Large intestine (tissue), 3 donors: Measurements from ENCODE around the gene HSD11B1. TPM values are rescaled to one million over a fixed set of nuclear protein-coding genes. Genes with fewer than 3 reads are reported as not detected.

ENCODE experiments used
- DNase-seq, 2 donors: peaks; one replicate each; pipeline versions ENCODE4 v3.0.0 to v3.0.0-alpha.2; 2013
- H3K27ac ChIP-seq: one replicate; pipeline ENCODE4 v1.5.1; 2013; ENCODE audit warnings: low read length
- H3K27me3 ChIP-seq: 2 replicates; pipeline ENCODE4 v1.6.1; 2013; ENCODE audit warnings: low read length; ENCODE audit not compliant: control insufficient read depth, insufficient read depth
- H3K36me3 ChIP-seq: 2 replicates; pipeline ENCODE4 v1.6.1; 2013; ENCODE audit warnings: low read length; ENCODE audit not compliant: control insufficient read depth, insufficient read depth
- H3K4me1 ChIP-seq: one replicate; pipeline ENCODE4 v1.6.1; 2013; ENCODE audit warnings: low read length; ENCODE audit not compliant: control insufficient read depth, insufficient read depth
- H3K4me3 ChIP-seq: one replicate; pipeline ENCODE4 v1.5.1; 2013; ENCODE audit warnings: low read length
- H3K9me3 ChIP-seq: one replicate; pipeline ENCODE4 v1.6.1; 2013; ENCODE audit warnings: mild to moderate bottlenecking, low read depth, low read length, moderate library complexity; ENCODE audit not compliant: control insufficient read depth
- WGBS: methylation state at CpG from one replicate; pipeline ENCODE4 v1.1.5; 2013; ENCODE audit warnings: low lambda C conversion rate; ENCODE audit not compliant: insufficient coverage; 5-methylcytosine and 5-hydroxymethylcytosine counted together
- polyA plus RNA-seq: library from polyadenylated mRNA; unstranded; fragments of 120-200 nt; gene quantifications from one replicate; pipeline ENCODE4 v1.2.1, GENCODE V29; 2013

Gene HSD11B1
- polyA plus RNA-seq, 1 donor, result 0.31 TPM

DNA sequence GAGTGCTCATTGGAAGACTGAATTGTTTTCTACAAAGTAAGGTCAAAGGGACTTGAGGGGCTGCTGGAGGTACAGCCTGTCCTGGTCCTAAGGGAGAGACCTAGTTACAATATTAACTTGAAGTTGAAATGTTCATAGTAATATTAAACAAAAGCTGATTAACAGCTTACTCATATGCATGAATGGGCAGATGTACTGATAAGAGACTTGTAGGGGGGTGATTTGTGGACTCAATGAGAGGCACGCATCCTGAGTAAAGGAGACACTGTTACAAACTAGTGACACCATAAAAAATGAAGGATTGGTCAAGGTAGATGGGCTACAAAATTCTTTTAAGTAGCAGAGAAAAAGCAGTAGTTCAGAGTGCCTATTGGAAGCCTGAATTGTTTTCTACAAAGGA, 2.7 kb downstream of the HSD11B1 start:
- no peak overlapping the region for H3K4me3 ChIP-seq
- no peak overlapping the region for H3K27ac ChIP-seq
- no peaks in the 10 kb centered on the region for H3K9me3 ChIP-seq
- H3K36me3 ChIP-seq, result no peaks in the 10 kb centered on the region
- WGBS, result 83% methylated on average over 1 of the region's 1 CpG
- DNase-seq, result no peak
- H3K4me1 ChIP-seq, result no peaks in the 10 kb centered on the region
- H3K27me3 ChIP-seq, result peaks cover 5% of the 10 kb centered on the region

DNA sequence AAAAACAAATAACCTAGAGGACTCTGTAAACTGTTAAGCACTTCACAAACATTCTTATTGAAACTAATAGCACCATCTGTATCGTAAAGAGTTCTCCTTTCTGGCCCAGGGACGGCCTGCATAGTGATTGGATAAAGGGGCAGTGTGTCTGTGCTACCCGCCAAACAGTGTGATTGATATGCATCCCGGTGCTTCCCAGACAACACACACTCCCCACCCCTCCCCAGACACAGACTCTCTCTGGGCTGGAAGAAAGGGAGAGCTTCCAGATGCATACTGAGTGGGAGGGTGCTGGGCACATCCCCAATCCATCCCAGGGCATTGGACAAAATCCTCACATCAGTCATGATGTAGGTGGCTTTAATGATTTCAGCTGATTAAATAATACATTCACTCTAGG, 3.7 kb downstream of the HSD11B1 start:
- Histone ChIP-seq H3K4me1 (no peaks in the 10 kb centered on the region), H3K27me3 (peaks cover 5% of the 10 kb centered on the region), H3K27ac (no peak overlapping the region), H3K4me3 (no peak overlapping the region), H3K36me3 (no peaks in the 10 kb centered on the region), H3K9me3 (no peaks in the 10 kb centered on the region)
- no CpG with 5 or more reads among the region's 4 CpGs for WGBS
- DNase-seq, result no peak

DNA sequence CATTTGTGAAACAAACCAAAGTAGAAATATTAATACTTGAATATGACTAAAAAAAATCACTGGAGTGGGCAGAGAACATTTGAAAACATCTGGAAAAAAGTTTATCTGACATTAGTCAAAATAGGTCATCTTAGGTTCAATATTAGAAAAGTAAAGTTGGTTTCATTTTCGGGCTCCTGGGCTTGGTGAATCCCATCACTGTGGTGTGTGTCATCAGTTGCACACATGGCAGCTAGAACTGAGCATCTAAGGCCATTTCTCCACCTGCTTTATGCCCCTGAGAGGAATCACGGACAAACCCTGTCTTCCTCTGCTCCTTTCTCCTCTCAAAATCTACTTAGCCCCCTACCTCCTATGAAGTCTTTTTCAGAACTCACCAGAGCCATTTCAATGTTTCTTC, 5.4 kb downstream of the HSD11B1 start:
- no peaks in the 10 kb centered on the region for H3K4me1 ChIP-seq
- peaks cover 2% of the 10 kb centered on the region for H3K27me3 ChIP-seq
- no peaks in the 10 kb centered on the region for H3K9me3 ChIP-seq
- no peak overlapping the region for H3K4me3 ChIP-seq
- no peaks in the 10 kb centered on the region for H3K36me3 ChIP-seq
- no peak for DNase-seq
- H3K27ac ChIP-seq, result no peak overlapping the region
- no CpG with 5 or more reads among the region's 2 CpGs for WGBS

- Histone ChIP-seq H3K4me3 (no peak overlapping the region), H3K9me3 (no peaks in the 10 kb centered on the region), H3K36me3 (no peaks in the 10 kb centered on the region), H3K4me1 (no peaks in the 10 kb centered on the region), H3K27me3 (peaks cover 2% of the 10 kb centered on the region), H3K27ac (no peak overlapping the region)
- DNase-seq, result no peak
- WGBS, result 100% methylated on average over 2 of the region's 3 CpGs
Measured at GRCh38 chr1:209710847-209711246, 6.2 kb downstream of the HSD11B1 start.

DNA sequence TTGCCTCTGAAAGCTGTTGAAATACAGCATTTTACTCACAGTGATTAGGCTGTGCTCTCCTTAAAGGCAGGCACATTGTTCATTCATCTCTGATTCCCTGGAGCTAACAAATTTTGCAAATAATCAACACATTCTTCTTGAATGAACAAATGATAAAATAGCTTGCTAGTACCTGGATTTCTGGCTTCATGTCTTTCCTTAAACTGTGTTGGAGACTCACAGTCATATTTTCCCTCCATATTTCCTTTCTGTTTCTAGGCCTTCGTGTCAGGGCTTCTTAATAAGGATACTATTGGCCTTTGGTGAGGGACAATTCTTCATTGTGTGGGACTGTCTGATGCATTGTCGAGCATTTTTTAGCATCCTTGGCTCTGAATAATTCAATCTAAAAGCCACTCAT, 9.7 kb downstream of the HSD11B1 start:
- DNase-seq, result no peak
- H3K36me3 ChIP-seq, result no peaks in the 10 kb centered on the region
- no peak overlapping the region for H3K27ac ChIP-seq
- 89% methylated on average over 1 of the region's 2 CpGs for WGBS
- no peaks in the 10 kb centered on the region for H3K4me1 ChIP-seq
- H3K4me3 ChIP-seq, result no peak overlapping the region
- H3K9me3 ChIP-seq, result no peaks in the 10 kb centered on the region
- peaks cover 2% of the 10 kb centered on the region for H3K27me3 ChIP-seq

- Histone ChIP-seq H3K36me3 (no peaks in the 10 kb centered on the region), H3K27ac (no peak overlapping the region)
- no peak for DNase-seq
Measured at GRCh38 chr1:209715314-209715713, 10.7 kb downstream of the HSD11B1 start.

GRCh38 chr1:209717818-209718217, 13.2 kb downstream of the HSD11B1 start:
- Histone ChIP-seq H3K4me3 (no peak overlapping the region), H3K4me1 (no peaks in the 10 kb centered on the region), H3K9me3 (no peaks in the 10 kb centered on the region), H3K27ac (no peak overlapping the region), H3K36me3 (no peaks in the 10 kb centered on the region), H3K27me3 (no peaks in the 10 kb centered on the region)
- no peak for DNase-seq
- WGBS, result 94% methylated on average over 2 of the region's 2 CpGs

More at GRCh38 chr1:209715314-209715713, 10.7 kb downstream of the HSD11B1 start:
- no peaks in the 10 kb centered on the region for H3K9me3 ChIP-seq
- peaks cover 2% of the 10 kb centered on the region for H3K27me3 ChIP-seq
- no peaks in the 10 kb centered on the region for H3K4me1 ChIP-seq
- H3K4me3 ChIP-seq, result no peak overlapping the region

DNA sequence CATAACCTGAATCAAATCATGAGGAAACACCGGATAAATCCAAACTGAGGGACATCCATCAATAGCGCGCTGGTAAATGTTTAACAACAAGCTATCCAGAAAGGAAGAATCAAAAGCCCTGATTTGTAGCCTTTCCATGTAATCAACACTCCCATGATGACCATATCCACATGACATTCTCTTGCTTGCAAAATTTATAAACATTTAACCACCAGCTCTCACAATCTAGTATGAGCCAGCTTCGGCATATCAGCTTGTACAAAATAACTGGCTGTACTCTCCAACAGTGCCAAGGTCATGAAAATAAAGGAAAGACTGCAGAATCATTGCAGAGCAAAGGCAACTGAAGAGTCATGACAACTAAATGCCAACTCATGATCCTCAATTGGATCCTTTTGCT, 15.7 kb downstream of the HSD11B1 start:
- Histone ChIP-seq H3K27ac (no peak overlapping the region), H3K4me1 (no peaks in the 10 kb centered on the region), H3K4me3 (no peak overlapping the region), H3K27me3 (no peaks in the 10 kb centered on the region), H3K9me3 (no peaks in the 10 kb centered on the region), H3K36me3 (no peaks in the 10 kb centered on the region)
- DNase-seq, result no peak
- WGBS, result no CpG with 5 or more reads among the region's 4 CpGs

DNA sequence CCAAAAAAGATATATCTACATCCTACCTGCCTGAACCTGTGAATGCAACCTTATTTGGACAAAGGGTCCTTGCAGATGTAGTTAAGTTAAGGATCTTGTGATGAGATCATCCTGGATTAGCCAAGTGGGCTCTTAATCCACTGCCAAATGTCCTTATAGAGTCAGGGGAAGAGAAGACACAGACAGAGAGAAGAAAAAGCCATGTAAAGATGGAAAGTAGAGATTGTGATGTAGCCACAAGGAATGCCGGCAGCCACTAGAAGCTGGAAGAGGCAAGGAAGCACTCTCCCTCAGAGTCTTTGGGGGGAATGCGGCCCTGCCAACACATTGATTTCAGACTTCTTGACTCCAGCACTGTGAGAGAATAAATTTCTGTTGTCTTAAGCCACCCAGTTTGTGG, 16.2 kb downstream of the HSD11B1 start:
- no peaks in the 10 kb centered on the region for H3K36me3 ChIP-seq
- no peaks in the 10 kb centered on the region for H3K4me1 ChIP-seq
- no peak overlapping the region for H3K27ac ChIP-seq
- no peak overlapping the region for H3K4me3 ChIP-seq
- H3K27me3 ChIP-seq, result no peaks in the 10 kb centered on the region
- no peak for DNase-seq
- WGBS, result no CpG with 5 or more reads among the region's 2 CpGs
- no peaks in the 10 kb centered on the region for H3K9me3 ChIP-seq

- DNase-seq, result no peak
- H3K27me3 ChIP-seq, result no peaks in the 10 kb centered on the region
- H3K9me3 ChIP-seq, result no peaks in the 10 kb centered on the region
- H3K36me3 ChIP-seq, result no peaks in the 10 kb centered on the region
- no peaks in the 10 kb centered on the region for H3K4me1 ChIP-seq
- no peak overlapping the region for H3K27ac ChIP-seq
- no CpG with 5 or more reads among the region's 1 CpG for WGBS
- no peak overlapping the region for H3K4me3 ChIP-seq
Measured at GRCh38 chr1:209721323-209721722, 16.7 kb downstream of the HSD11B1 start.

GRCh38 chr1:209723265-209723664, 18.6 kb downstream of the HSD11B1 start:
- Histone ChIP-seq H3K27ac (no peak overlapping the region), H3K4me3 (no peak overlapping the region), H3K36me3 (no peaks in the 10 kb centered on the region), H3K27me3 (no peaks in the 10 kb centered on the region), H3K9me3 (no peaks in the 10 kb centered on the region), H3K4me1 (no peaks in the 10 kb centered on the region)
- 67% methylated on average over 1 of the region's 3 CpGs for WGBS
- DNase-seq, result no peak
